GM10847 (cell line): ENCODE data around the gene SPEM1.
A peak's percentile ranks its signal among the peaks of the same experiment; 100 is the strongest.

Source experiments
- POLR2A ChIP-seq: IDR thresholded peaks from 2 replicates; pipeline ENCODE4 v1.6.1; 2011; ENCODE audit not compliant: insufficient read length; ENCODE audit errors: extremely low read depth

Gene SPEM1

GRCh38 chr17:7393613-7394451 lies 26.3 kb upstream of the SPEM1 start:
- TF ChIP-seq POLR2A, result no peak

DNA sequence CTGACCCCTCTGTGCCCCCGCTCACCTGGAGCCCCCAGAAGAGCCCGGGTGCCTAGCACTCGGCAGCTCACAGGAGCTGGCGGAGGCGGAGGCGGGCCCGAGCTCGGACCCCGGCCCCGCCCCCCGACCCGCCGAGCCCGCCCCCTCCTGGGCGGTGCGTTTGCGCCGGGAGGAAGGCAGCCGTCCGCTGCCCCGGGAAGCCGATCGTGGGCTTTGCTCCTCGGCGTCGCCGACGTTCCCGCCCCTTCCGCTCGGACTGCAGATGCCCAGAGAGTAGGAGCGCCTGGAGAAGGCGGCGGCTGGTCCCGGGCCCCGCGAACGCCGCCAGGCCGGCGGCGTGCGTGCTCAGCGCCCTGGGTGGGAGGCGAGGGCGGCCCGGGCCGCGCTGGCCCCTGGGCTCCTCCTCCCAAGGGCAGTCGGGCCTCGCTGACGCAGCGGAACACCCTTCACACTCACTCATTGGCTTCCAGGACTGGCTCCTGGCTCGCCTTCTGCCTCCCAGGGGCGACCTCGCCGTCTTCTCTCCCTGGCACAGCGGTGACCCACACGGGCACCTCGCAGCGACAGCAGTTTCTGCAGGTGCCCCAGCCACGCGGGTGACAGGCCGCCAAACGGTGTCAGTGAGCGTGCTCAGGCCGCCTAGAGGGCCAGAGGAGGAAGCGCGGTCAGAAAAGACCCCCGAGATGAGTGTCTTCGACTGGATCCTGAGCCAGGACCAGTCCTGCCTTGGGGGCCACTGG lies 25.5 kb upstream of the SPEM1 start, which contains the start of gene PLSCR3:
PLSCR3 (minus strand) TSS at position 74 of the 740 bp plus-strand sequence. CDS start 415 bp downstream, outside the sequence.
- peak; percentile 72 for TF ChIP-seq POLR2A

DNA sequence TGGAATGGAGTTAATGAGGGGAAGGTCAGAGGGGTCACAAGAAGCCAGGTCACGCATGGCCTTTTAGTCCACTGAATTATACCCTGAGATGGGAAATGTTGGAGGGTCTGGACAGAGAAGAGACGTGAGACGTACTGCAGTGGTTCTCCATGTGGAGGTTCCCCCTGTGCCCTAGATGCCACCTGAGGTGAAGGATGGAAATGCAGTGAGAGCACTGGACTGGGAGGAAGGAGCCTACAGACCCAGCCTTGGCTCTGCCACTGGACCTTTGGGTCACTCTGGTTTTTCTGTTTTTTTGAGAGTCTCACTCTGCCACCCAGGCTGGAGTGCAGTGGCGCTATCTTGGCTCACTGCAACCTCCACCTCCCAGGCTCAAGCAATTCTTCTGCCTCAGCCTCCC lies 24.0 kb upstream of the SPEM1 start:
- no peak for TF ChIP-seq POLR2A

DNA sequence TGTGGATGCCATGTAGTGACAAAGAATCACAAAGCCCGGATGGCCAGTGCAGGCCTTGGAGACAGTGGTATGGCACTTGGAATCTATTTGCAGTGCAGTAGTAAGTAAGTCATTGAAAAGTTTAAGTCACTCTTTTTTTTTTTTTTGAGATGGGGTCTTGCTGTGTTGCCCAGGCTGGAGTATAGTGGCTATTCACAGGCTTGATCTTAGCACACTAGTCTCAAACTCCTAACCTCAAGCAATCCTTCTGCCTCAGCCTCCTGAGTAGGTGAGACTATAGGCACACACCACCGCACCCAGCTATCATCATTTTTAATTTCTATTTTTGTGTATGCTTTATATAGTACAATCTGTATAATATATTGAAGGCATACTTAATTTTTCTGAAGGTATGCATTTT lies 21.5 kb upstream of the SPEM1 start:
- TF ChIP-seq POLR2A, result no peak

- TF ChIP-seq POLR2A, result no peak
These were observed 16.9 kb upstream of the SPEM1 start for GRCh38 chr17:7403043-7403726.

- no peak for TF ChIP-seq POLR2A
These were observed 16.5 kb upstream of the SPEM1 start for GRCh38 chr17:7403727-7403976.

DNA sequence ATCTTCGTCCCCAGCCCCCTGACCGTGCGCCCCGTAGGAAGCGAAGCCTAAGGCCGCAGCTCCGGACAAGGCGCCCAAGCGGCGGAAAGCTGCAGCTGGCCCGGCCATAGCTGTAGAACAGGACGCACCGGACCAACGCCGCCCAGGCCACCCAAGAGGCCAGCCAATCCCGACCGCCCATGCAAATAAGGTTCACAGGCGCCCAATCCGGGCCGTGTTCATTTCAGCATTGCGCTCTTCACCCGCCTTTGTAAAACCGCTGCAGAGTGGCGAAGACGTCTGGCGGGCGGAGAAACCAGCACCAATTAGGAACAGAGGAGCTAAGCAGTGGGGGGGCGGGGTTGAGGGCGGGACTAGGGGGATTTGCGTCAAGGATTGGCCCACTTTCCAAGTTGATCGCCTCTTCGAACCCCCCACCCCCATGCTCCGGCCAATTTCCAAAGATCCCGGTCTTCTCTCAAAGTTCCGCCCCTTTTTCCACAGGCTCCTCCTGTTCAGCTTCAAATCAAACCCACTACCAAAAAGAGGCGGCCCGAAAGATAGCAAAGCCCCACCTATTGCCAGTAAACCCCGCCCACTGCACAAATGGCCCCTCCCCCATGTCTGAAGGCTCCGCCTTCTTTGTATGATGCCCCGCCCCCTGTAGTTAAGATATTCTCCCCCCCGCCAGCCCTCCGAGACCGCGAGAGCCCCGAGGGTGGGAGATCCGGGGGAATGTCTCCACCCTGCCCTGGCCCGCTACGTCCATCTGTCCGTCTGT lies 16.0 kb upstream of the SPEM1 start, which contains the start of gene TMEM256:
TMEM256 (minus strand) TSS at position 121 of the 760 bp plus-strand sequence; CDS start at position 108, 13 bp downstream.
- peak; percentile 91 for TF ChIP-seq POLR2A

GRCh38 chr17:7404737-7405349 lies 15.3 kb upstream of the SPEM1 start:
- no peak for TF ChIP-seq POLR2A

DNA sequence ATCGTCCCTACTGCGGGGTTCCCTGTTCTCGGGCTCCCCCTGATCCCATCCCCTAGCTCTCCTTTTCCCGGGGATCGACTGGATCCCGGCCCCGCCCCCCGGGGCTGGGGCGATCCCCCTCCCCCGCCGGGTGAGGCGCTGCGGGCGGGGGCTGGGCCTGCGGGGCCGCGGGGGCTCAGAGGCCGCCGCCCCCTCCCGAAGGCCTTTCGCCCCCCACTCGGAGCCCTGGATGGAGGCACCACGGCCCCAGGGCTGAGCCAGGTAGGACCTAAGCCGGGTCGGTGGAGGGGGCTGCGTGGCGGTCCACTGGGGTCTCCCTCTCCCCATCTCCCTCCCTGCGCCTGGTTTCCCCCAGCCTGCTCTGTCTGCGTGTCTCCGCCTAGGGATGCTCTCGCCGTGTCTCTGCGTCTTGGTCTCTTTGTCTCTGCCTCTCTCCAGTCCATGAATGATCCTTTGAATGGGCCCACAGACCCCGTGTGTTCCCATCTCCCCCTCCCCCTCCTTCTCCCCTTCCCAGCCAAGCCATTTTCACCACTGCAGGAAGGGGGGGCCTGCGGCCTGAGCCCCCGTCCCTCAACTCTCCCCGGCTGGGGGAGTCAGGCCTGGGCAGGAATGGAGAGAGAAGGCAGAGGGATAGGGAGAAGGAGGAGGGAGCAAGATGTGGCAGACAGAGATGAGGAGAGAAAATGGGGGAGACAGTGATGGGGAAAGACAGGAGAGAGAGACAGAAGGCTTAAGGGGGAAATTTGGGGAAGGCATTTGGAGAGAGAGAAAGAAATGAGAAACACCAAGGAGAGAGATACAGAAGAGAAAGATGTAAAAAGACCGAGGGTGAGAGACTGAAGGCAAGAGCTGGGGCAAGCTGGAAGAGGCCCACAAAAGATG lies 14.5 kb upstream of the SPEM1 start:
- no peak for TF ChIP-seq POLR2A

GRCh38 chr17:7406235-7406825 lies 13.8 kb upstream of the SPEM1 start:
- TF ChIP-seq POLR2A, result no peak

- no peak for TF ChIP-seq POLR2A
These were observed 13.0 kb upstream of the SPEM1 start for GRCh38 chr17:7407082-7407481.

DNA sequence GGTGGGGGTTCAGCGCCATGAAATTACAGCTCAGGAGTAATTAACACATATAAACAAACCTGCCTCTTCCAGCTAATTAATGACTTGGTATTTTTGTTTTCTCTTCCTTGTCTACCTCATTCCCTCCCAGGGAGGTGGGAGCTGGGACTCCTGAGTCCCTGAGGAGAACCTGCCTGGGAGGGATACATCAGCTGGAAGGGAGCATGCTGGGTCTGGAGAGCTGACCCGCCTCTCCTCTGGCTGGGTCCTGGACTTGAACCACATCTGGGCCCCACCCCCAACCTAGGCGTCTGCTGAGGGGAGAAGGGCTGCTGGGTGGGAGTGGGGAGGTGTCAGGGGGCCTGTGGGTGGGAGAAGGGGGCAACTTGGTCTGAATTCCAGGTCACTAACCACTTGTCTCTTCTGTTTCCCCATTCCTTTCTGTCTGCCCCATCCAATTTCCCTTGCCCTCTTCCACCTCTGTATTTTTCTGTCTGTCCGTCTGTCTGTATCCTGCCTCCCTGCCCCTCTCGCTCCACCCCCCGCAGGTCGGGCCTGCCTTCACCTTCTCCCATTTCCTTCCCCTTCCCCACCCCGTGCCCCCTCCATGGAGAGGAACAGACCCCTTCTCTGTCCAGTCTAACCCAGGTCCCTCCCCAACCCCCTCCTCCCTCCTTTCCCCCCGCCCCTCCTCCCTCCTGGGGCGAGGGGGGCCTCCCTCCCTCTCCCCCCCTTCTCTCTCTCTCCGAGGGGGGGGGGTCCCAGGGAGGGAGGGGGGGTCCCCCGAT lies 12.5 kb upstream of the SPEM1 start, which contains the start of gene NLGN2:
NLGN2 (plus strand) TSS at position 361 of the 767 bp plus-strand sequence. CDS start 411 bp downstream, outside the sequence.
- no peak for TF ChIP-seq POLR2A

DNA sequence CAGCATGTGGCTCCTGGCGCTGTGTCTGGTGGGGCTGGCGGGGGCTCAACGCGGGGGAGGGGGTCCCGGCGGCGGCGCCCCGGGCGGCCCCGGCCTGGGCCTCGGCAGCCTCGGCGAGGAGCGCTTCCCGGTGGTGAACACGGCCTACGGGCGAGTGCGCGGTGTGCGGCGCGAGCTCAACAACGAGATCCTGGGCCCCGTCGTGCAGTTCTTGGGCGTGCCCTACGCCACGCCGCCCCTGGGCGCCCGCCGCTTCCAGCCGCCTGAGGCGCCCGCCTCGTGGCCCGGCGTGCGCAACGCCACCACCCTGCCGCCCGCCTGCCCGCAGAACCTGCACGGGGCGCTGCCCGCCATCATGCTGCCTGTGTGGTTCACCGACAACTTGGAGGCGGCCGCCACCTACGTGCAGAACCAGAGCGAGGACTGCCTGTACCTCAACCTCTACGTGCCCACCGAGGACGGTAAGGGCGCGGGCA lies 11.8 kb upstream of the SPEM1 start:
- TF ChIP-seq POLR2A, result no peak

- no peak for TF ChIP-seq POLR2A
These were observed 11.3 kb upstream of the SPEM1 start for GRCh38 chr17:7408863-7409262.
